GM18867 (cell line): ENCODE results near the gene CCL1.
A peak's percentile ranks its signal among the peaks of the same experiment; 100 is the strongest.

Experiments
- ATAC-seq: cut with Tn5 transposase; IDR thresholded peaks from one replicate; pipeline ENCODE4 v1.9.1; 2021; ENCODE audit warnings: mild to moderate bottlenecking, moderate library complexity; ENCODE audit not compliant: unreplicated experiment

The CCL1 gene

DNA sequence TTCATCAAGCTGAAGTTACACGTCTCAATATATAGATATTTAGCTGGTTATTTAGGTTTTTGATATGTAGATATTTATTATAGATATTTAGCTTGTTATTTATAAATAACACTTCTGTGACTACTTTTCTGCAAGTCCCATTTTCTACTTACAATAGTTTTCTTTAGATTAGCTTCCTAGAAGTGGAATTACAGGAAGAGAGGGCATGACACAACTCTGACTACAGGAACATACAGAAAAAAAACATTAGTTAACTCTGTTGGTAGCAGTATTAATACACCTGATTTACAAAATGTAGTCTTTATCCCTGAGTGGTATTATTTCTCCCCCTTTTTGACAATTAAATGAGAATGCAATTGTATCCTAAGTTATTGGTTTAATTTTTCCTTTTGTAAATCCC lies 21.2 kb upstream of the CCL1 start:
- ATAC-seq, result no peak

DNA sequence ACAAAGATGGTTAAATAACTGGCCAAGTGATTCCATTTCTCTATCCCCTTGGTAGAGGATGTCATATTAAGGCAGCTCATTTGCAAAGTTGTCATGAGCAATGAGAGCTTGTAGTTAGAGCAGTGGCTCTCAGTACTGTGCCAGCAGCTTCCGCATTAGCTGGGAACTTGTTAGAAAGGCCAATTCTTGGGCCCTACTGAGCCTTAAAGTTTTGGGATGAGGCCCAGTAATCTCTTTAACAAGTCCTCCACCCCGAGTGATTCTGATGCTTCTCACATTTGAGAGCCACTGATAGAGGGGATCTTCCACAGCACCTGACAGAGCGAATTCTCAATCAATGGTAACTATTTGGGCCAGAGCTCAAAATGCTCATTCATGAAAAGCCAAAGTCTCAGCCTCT lies 20.2 kb upstream of the CCL1 start:
- no peak for ATAC-seq

DNA sequence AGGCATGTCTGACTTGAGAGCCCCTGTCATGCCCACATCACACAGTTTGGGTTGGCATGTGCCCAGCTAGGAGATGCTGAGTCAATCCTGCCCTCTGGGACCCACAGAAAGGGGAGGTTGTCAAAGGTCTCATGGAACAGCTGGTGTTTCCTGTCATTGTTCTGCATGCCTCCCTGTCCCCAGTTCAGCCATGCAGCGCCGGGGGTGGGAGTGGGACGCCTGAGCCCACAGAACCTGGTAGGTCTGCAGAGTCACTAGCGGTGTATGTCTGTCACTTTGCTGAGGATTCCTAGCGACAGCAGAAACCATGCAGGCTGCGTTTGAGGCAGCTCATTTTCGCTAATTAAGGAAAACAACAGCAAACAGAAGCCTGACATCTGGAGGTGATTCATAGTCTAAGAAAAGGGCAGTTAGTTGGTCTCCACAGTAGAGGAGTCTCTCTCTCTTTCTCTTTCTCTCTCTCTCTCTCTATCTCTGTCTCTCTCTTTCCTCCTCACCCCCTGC lies 19.6 kb upstream of the CCL1 start:
- ATAC-seq, result peak; percentile 33

DNA sequence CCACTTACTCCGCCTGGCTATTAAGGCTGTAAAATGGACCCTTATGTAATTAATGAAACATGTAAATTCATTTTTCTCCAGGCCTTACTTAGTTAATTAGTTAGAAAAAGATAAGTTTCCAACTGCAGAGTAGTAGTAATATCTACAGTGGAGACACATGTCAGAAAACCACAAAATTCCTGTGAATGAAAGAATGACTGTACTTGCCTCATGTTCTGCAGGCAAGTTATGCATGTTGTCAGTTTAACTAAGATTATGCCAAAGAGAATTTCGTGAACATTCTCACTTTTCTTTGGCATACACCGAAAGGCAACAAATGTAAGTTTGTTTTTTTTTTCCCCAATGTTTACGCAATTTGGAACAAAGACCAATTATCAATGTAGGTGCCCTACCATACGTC lies 16.8 kb upstream of the CCL1 start:
- no peak for ATAC-seq

DNA sequence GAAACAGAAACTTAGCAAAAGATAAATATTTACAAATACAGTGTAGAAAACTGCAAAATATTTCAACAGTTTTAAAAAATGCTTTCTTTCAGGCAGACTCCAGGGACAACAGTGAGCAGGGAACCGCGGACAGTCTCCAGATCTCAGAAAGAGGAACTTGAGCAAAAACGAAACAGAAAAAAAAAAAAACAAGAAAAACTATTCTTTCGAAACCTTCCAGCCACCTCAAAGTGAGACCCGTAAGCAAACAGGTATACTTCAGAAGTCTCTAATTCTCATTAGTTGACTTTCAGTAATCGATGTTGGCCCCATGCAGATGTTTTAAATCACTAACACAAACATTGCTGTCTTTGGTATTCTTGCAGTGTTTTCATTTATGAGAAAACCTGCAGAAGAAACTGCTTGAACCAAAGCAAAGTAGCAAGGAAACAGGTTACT lies 15.7 kb upstream of the CCL1 start:
- peak; percentile 71 for ATAC-seq

DNA sequence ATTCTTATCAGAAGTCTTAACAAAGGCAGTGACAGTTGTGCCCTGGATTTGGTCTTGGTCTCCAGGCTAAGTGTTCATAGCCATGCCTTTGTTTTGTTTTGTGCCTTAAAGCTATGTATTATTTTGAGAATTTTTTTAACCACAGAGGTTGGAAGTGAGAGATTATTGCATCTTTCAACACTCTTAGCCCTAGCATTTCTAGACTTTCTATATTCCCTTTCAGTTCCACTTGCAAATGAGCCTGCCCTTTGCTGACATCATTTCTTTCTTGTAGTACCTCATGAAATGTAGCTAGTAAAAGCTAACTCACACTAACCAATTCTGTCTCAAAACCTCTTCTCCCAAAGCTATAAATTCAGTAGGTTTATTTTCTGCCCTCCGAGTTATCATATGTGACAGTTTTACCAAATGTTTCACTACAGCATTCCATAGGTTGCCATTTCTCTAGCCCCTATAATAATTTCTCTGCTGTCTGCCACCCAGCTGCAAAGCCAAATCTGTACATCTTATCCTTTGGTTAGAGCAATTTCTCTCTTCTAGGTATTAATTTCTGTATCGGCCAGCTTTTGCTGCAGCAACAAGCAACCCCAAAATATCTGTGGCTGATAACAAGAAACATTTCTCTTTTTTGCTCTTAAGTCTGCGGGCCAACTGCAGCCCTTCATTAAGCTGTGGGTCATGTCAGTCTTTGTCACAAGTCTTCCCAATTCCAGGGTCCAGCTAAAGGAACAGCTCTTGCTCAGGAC lies 14.2 kb upstream of the CCL1 start:
- ATAC-seq, result peak; percentile 62

DNA sequence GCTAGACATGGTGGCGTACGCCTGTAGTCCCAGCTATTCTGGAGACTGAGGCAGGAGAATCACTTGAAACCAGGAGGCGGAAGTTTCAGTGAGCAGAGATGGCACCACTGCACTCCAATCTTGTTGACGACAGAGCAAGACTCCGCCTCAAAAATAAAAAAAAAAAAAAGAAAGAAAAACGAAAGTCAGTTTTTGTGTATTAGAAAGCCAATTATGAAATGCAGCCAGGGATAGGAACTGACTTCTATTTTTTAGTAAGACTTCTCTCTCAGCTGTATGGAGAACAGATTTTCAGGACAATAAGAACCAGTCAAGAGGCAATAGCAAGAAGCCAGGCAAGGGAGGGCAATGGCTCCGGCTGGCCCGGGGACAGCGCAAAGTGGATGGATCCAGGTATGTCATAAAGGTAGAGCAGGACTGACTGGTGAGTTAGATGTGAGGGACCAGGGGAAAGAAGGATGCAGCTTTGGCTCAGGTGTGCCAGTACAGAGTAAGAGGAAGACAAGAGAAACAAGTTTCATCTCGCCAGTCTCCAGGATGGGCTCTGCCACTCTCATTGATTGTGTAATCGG lies 12.5 kb upstream of the CCL1 start:
- no peak for ATAC-seq

DNA sequence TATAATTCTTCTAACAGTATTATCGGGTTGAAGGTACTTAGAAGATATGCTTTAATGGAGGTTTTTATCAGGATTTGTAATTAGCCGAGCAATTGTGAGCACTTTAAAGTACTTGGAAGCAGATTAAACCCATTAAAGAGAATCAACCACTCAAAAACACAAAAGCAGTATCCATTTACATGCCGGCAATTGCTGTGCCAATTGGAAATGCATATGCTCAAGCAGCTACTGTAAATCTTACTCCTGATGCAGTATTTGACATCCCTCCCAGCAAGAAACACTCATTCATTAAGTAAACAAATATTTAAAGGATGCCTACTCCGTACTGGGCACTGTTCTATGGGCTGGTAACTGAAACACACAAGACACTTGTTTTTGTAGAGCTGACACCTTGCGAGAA lies 11.4 kb upstream of the CCL1 start:
- no peak for ATAC-seq

DNA sequence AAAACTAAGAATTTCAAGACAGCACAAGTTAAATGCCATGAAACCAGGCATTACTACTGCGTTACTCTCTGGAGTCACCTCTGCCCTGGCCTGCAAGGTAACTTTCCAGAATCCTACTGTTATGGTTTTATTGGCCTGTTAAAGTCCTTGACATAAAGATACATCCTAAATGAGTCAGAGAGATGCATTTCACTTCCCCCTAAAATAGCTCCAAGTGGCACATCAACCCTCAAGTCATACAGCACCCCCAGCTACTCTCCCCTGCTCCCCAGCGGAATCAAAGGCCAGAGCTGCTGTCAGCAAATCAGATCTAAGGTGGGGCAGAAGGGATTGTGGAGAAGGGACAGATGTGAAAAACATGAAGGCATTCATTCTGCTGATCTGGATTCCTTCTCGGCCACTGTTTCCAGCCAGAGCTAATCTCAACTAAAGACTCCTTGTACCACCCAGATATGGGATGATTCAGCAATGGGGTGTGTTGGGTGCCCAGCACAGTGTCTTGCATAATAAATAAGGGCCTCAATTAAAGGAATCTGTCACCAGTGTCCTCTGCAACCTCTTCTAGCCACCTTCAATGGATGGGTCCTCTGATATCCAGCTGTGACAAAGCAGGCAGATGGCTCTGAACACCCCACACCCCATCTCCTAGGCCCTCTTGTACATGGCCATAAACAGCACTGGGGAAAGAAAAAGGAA lies 8.5 kb upstream of the CCL1 start:
- peak; percentile 15 for ATAC-seq

DNA sequence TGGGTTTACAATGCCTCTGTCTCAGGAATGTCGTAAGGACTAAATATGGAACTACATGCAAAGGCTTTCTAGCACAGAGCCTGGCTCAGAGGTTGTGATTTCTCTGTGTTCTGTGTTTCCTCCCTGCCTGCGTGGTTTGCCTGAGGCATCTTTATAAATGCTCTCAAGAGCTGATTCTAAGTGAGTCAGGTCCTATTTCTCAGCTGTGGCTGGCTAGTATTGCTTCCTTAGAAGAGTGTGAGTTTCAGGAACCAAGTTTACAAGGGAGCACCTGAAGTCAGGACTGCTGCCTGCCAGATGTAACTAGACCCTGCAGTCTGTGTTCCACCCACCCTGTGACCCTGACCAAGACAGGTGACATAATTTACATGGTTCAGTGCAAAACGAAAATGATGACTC lies 8.0 kb upstream of the CCL1 start:
- peak; percentile 78 for ATAC-seq

DNA sequence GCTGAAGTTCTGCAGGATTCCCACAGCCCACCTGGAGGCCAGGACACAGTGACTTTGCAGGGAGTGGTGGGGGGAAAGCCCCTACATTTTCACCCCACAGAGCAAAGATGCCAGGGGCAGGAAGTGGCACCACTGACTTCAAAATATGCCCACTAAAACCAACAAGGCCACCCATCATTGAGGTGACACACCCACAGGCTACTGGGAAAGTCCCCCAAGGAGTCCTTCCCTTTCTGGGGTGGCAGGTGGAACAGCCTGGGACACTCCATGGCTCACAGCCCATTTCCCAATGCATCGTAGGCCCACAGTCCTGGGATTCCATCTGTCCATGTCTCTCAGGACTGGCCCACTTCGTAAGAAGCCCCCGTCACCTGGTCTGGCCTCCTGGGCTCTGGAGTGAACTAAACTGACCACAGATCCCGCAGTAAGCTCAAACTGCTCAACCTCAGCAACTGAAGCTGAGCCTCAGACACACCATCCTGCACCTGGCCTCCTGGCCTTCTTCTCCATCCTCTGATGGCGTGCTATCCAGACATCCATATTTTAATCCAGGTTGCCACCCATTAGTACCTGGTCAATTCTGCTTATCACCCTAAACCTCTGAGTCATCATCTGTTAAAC lies 7.5 kb upstream of the CCL1 start:
- no peak for ATAC-seq

DNA sequence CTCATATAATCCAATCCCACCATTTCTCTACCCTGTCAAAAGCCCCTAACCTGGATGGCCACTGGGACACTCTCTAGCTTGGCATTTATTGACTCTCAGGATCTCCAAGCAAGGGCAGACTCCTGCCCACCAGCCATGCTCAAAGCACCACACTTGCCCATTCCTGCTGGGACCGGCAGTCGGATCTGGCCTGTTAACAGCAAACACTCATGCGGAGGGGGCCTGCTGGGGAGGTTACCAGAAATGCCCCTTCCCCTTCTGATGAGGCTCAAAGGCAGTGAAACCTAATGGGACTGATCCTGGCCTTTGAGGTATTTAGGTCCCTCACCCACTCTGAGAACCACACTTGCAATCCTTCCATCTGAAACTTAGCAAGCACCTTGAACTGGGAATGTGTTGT lies 6.5 kb upstream of the CCL1 start:
- no peak for ATAC-seq

DNA sequence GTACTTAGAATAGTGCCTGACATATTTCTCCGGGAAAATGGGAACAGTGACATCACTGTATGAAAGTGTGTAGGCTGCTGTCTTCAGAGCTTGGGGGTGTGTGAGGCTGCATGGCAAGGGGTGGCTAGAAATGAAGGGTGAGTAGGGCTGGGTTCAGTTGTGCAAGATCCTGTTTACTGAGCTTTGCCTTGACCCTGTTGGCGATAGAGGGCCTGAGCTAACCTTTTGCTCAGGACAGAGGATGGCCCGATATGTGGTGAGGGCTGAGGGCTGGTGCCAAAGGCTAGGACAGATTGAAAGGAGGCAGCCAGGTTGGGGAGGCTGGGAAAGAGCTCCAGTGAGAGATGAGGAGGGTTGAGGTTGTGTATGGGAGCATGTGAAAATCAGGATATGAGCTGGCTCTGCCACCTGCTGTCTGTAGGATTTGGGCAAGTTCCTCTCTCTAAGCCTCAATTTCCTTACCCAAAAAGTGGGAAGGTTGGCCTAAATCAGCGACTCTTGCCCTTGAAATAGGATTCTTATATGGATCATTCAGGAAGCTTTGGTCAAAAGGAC lies 6.0 kb upstream of the CCL1 start:
- no peak for ATAC-seq

DNA sequence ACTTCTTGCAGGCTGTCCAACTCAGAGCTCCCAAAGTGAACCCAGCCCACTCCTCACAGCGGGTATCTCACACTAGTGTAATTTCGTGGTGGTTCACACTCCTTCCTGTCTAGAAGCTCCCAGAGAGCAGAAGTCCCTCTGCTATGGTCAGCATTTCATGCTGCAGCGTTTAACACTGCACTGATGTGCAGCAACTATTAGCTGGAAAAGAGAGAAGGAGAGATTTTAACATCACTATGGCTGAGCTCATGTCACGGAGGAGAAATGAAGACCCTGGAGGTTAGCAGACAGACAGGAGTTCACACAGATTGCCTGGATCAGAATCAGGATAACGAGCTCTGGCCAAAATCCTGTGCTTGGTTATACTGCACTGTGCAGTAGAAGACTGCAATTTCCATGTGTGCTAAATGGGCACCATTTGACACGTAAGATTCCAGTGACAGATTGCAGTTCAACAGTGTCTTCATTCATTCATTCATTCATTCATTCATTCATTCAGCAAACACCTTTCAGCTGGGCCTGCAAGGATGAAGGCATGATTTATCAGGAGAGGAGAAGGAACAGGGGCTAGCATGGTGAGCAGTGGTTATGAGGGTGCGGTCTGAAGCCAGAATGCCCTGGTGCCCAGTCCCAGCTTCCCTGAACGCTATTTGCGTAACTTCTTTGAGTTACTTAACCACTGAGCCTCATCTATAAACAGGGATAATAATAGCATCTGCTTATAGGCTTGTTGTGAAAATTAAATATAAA lies 5.3 kb upstream of the CCL1 start:
- no peak for ATAC-seq

DNA sequence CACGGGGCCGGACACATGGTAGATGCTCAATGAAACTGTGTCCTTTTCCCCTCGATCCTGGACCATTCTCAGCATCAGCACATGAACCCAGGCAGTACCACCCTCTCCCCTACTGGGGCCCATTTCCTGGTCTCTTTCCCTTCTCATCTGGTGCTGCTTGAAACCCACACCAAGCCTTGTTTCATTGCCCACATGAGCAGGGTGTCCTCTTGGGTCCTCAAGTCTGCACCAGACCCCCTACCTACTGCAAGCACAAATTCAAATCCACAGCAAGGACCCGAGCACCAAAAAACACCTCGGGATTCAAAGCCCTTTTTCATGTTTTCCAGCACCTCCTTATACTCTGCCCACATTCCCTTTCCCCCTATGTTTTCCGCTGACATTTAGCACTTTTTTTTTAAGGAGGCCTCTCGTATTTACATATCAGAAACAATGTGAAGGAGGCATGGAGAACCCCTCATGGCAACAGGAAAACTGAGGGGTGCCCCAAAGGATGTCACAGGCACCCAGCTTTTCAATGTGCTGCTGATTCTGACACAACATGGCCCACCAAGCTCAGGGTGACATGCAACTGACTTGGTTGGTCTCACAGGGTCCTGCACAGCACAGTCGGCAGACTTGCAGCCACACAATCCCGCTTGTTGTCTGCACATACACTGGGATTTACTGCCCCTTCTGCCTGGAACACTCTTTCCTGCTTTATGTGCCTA lies 4.6 kb upstream of the CCL1 start:
- no peak for ATAC-seq

DNA sequence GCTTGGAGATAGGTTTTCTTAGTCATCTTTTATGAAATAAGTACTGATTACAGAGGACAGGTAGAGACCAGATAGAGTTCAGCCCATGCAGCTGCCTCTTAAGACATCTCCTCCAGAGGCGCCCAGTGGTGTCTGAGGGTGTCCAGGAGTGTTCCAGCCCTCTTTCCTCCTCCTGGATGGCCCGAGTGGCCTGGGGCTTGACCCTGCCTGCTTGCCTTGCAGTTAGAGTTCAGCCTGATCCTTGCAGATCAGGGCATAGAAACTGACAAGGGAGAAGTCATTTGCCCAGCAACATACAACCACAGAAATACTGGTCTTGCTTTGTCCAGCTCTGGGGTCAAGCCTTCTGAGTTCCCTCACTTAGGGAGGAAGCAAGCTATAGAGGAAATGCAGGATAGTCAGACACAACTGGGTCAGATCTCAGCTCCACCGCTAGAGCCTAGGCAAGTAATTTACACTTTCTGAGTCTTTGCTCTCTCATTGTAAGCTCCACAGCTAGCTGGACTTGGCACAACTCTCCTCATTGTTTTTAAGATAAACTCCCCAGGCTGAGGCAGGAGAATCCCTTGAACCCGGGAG lies 3.6 kb upstream of the CCL1 start:
- ATAC-seq, result no peak

DNA sequence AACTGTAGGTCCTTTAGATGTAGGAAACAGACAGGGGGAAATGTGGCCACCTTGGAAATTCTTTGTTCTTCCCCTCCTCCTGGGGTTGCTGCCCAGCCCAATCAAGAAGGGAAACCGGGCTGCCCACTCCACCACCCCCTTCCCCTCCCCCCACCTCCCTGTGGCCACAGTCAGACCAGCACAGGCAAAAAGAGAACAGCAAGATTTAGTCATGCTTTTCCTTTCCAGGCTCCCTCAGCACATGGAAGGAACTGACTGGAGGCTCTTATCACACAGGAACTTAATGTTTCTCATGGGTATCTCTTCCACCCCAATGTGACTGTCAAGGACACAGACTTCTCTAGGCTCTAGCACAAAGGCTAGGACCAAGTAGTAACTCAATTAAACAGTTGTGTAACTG lies 3.0 kb upstream of the CCL1 start:
- no peak for ATAC-seq

DNA sequence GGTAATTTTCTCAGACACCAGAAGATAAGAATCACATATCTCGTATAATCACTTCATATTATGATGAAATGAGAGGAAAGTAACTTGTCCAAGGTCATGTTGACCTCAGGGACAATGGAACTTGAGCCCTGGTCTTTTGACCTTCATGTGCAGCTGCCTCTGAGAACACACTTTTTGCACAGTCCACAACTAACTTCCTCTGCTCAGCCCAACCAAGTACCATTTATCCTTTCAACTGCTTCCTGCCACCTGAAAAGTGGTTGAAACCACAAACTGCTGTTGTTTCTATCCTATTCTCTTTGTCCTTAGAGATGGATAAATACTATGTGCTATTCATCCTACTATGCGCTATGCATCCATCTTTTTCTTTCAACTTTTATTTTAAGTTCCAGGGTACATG lies 2.3 kb upstream of the CCL1 start:
- no peak for ATAC-seq

DNA sequence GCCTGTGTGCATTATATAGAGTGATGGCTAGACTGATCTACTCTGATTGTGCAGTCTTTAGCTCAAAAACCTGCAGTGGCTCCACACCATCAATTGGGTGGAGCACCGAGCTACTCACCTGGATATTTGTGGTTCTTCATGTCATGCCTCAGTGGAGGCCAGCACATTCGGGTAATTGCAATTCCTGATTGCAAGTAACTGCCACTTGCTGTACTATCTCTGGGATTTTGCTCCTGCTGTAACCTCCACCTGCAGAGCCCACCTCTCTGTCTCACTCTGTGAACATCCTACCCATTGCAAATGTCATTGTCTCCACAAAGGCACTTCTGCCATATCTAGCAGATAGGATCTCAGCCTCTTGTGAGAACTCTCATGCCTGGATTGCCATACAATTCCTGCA lies 1.7 kb upstream of the CCL1 start:
- ATAC-seq, result no peak
